Measurements from ENCODE around the gene TLDC2.
A peak's percentile ranks its signal among the peaks of the same experiment; 100 is the strongest.

The TLDC2 gene

GRCh38 chr20:36847009-36847709 is 28.8 kb upstream of the TLDC2 start:
- no peak for TF ChIP-seq ZFX (IDR thresholded peaks at IDR 0.05; ENCODE audit: borderline replicate concordance)
- TF ChIP-seq, protein P1, sequence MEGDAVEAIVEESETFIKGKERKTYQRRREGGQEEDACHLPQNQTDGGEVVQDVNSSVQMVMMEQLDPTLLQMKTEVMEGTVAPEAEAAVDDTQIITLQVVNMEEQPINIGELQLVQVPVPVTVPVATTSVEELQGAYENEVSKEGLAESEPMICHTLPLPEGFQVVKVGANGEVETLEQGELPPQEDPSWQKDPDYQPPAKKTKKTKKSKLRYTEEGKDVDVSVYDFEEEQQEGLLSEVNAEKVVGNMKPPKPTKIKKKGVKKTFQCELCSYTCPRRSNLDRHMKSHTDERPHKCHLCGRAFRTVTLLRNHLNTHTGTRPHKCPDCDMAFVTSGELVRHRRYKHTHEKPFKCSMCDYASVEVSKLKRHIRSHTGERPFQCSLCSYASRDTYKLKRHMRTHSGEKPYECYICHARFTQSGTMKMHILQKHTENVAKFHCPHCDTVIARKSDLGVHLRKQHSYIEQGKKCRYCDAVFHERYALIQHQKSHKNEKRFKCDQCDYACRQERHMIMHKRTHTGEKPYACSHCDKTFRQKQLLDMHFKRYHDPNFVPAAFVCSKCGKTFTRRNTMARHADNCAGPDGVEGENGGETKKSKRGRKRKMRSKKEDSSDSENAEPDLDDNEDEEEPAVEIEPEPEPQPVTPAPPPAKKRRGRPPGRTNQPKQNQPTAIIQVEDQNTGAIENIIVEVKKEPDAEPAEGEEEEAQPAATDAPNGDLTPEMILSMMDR (IDR thresholded peaks at IDR 0.05) = no peak
- H3K27ac ChIP-seq = peak overlapping the region; percentile 52

DNA sequence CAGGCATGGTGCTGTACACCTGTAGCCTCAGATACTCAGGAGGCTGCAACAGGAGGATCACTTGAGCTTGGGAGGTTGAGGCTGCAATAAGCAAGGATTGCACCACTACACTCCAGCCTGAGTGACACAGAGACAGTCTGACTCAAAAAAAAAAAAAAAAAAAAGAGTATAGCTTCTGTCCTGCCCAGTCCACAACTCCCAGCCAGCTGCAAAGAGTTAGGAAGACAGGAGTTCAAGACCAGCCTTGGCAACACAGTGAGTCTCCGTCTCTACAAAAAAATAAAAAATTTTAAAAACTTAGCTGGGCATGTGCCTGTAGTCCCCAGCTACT is 28.3 kb upstream of the TLDC2 start:
- peak overlapping the region; percentile 52 for H3K27ac ChIP-seq

DNA sequence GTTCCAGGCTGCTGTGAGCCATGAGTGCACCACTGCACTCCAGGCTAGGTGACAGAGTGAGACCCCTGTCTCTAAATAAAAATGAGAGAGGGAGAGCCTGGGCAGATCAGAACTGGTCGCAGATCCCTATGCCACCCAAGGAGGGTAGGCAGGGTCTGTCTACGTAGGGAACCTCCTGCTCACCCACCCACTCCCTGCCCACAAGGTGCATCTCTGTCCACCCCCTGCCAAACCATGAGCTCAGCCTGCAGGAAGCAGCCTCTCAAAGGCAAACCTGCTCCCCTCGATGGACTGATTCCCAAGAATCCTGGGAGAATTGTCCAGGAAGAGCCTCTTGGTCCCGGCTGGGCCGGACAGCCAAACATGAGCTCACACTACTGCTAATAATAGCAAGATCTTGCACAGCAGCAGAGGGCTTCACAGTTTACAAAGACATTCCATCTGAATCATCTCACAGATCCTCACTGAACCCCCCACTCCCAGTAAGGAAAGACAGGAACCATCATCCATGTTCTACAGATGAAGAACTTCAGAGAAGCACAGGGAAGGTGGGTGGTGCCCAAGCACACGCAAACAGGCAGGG is 27.8 kb upstream of the TLDC2 start:
- TF ChIP-seq, protein P1 (IDR thresholded peaks at IDR 0.05) = no peak
- no peak for TF ChIP-seq ZFX (IDR thresholded peaks at IDR 0.05; ENCODE audit: borderline replicate concordance)
- H3K27ac ChIP-seq = 0 out of 2 replicates have a peak overlapping the region, but pooled peaks have one; percentile 52

More for the DNA sequence above, 28.3 kb upstream of the TLDC2 start:
- TF ChIP-seq, protein P1 (IDR thresholded peaks at IDR 0.05) = no peak
- no peak for TF ChIP-seq ZFX (IDR thresholded peaks at IDR 0.05; ENCODE audit: borderline replicate concordance)

GRCh38 chr20:36848677-36849076 is 27.3 kb upstream of the TLDC2 start:
- TF ChIP-seq ZFX (IDR thresholded peaks at IDR 0.05; ENCODE audit: borderline replicate concordance) = no peak
- TF ChIP-seq, protein P1 (IDR thresholded peaks at IDR 0.05) = no peak
- H3K27ac ChIP-seq = no peak overlapping the region

GRCh38 chr20:36849333-36850065 is 26.4 kb upstream of the TLDC2 start:
- H3K27ac ChIP-seq = no peak overlapping the region

DNA sequence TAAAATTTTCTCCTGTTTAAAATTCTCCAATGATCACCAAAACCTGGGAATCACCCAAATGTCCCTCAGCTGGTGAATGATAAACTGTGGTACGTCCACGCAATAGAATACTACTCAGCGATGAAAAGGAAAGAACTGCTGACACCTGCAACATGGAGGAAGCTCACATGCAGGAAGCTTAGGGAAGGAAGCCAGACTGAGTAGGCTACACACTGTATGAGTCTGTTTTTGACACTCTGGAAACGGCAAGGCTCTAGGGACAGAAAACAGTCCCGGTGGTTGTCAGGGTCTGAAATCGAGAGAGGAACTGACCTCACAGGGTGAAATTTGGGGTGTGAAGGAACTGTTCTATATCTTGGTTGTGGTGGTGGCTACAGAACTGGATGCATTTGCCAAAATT is 25.2 kb upstream of the TLDC2 start:
- TF ChIP-seq, protein P1 (IDR thresholded peaks at IDR 0.05) = no peak
- TF ChIP-seq ZFX (IDR thresholded peaks at IDR 0.05; ENCODE audit: borderline replicate concordance) = no peak

More at GRCh38 chr20:36849333-36850065, 26.4 kb upstream of the TLDC2 start:
- TF ChIP-seq ZFX (IDR thresholded peaks at IDR 0.05; ENCODE audit: borderline replicate concordance) = no peak
- TF ChIP-seq, protein P1 (IDR thresholded peaks at IDR 0.05) = no peak

DNA sequence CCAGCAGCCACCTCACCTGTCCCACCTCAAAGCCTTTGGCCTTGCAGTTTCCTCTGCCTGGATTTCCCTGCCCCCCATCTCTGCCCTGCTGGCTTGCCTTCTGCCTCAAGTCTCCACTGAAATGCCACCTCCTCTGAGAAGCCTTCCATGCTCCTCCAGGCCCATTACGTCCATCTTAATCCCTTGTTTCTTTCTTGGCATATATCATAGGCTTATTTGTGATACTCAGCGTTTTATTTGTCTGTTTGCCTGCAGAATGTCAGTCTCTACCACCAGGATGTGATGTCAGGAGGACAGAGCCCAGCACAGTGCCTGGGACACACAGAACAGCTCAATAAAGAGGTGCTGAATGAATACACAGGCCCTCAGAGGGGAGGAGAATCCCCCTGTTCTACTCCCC is 24.4 kb upstream of the TLDC2 start:
- TF ChIP-seq ZFX (IDR thresholded peaks at IDR 0.05; ENCODE audit: borderline replicate concordance) = no peak
- TF ChIP-seq, protein P1 (IDR thresholded peaks at IDR 0.05) = no peak
- H3K27ac ChIP-seq = no peak overlapping the region

More for the DNA sequence above, 25.2 kb upstream of the TLDC2 start:
- H3K27ac ChIP-seq = no peak overlapping the region
